ENCODE results near the gene FAM184A. TPM values are rescaled to one million over a fixed set of nuclear protein-coding genes. Genes with fewer than 3 reads are reported as not detected.
"Not testable (repeated sequence)": the region's sequence is repeated elsewhere in the genome, so short reads cannot be mapped to it uniquely, and the experiment has no call there.

FAM184A gene
- total RNA-seq, 1 donor from 2014 or later, result 0.59 TPM

- no peak for DNase-seq (ENCODE audit: extremely low spot score, unreplicated experiment)
- H3K4me1 Mint-ChIP-seq (ENCODE audit: unreplicated experiment), result no peaks in the 10 kb centered on the region
- H3K9me3 Mint-ChIP-seq (ENCODE audit: unreplicated experiment), result no peaks in the 10 kb centered on the region
- no peak overlapping the region for H3K27ac Mint-ChIP-seq (ENCODE audit: unreplicated experiment)
- no peaks in the 10 kb centered on the region for H3K36me3 Mint-ChIP-seq (ENCODE audit: unreplicated experiment)
- peaks cover 10% of the 10 kb centered on the region for H3K27me3 Mint-ChIP-seq (ENCODE audit: unreplicated experiment)
- H3K4me3 Mint-ChIP-seq (ENCODE audit: unreplicated experiment), result no peak overlapping the region
- TF ChIP-seq CTCF (IDR thresholded peaks at IDR 0.05), result no peak
These were observed 55.7 kb downstream of the FAM184A start for GRCh38 chr6:119022796-119023195.

GRCh38 chr6:119020597-119021561 is 57.6 kb downstream of the FAM184A start:
- no peak for TF ChIP-seq CTCF (IDR thresholded peaks at IDR 0.05)
- Mint-ChIP-seq H3K36me3 (ENCODE audit: unreplicated experiment) (no peaks in the 10 kb centered on the region), H3K4me3 (ENCODE audit: unreplicated experiment) (no peak overlapping the region), H3K27ac (ENCODE audit: unreplicated experiment) (no peak overlapping the region), H3K9me3 (ENCODE audit: unreplicated experiment) (no peaks in the 10 kb centered on the region), H3K27me3 (ENCODE audit: unreplicated experiment) (peaks cover 10% of the 10 kb centered on the region), H3K4me1 (ENCODE audit: unreplicated experiment) (no peaks in the 10 kb centered on the region)
- no peak for DNase-seq (ENCODE audit: extremely low spot score, unreplicated experiment)

GRCh38 chr6:119015165-119015564 is 63.3 kb downstream of the FAM184A start:
- H3K27ac Mint-ChIP-seq (ENCODE audit: unreplicated experiment); H3K9me3 Mint-ChIP-seq (ENCODE audit: unreplicated experiment); H3K4me3 Mint-ChIP-seq (ENCODE audit: unreplicated experiment); H3K4me1 Mint-ChIP-seq (ENCODE audit: unreplicated experiment); DNase-seq (ENCODE audit: extremely low spot score, unreplicated experiment); H3K27me3 Mint-ChIP-seq (ENCODE audit: unreplicated experiment); H3K36me3 Mint-ChIP-seq (ENCODE audit: unreplicated experiment): not testable (repeated sequence)

GRCh38 chr6:119012521-119012920 is 65.9 kb downstream of the FAM184A start:
- no peaks in the 10 kb centered on the region for H3K9me3 Mint-ChIP-seq (ENCODE audit: unreplicated experiment)
- TF ChIP-seq CTCF (IDR thresholded peaks at IDR 0.05), result no peak
- no peaks in the 10 kb centered on the region for H3K27me3 Mint-ChIP-seq (ENCODE audit: unreplicated experiment)
- no peaks in the 10 kb centered on the region for H3K36me3 Mint-ChIP-seq (ENCODE audit: unreplicated experiment)
- no peak overlapping the region for H3K4me3 Mint-ChIP-seq (ENCODE audit: unreplicated experiment)
- H3K4me1 Mint-ChIP-seq (ENCODE audit: unreplicated experiment), result no peaks in the 10 kb centered on the region
- DNase-seq (ENCODE audit: extremely low spot score, unreplicated experiment), result no peak
- no peak overlapping the region for H3K27ac Mint-ChIP-seq (ENCODE audit: unreplicated experiment)

- H3K4me1 Mint-ChIP-seq (ENCODE audit: unreplicated experiment); H3K27ac Mint-ChIP-seq (ENCODE audit: unreplicated experiment); H3K27me3 Mint-ChIP-seq (ENCODE audit: unreplicated experiment); DNase-seq (ENCODE audit: extremely low spot score, unreplicated experiment); H3K4me3 Mint-ChIP-seq (ENCODE audit: unreplicated experiment); H3K36me3 Mint-ChIP-seq (ENCODE audit: unreplicated experiment); H3K9me3 Mint-ChIP-seq (ENCODE audit: unreplicated experiment): not testable (repeated sequence)
These were observed 69.2 kb downstream of the FAM184A start for GRCh38 chr6:119009266-119009665.

GRCh38 chr6:119006974-119007373 is 71.5 kb downstream of the FAM184A start:
- DNase-seq (ENCODE audit: extremely low spot score, unreplicated experiment), result no peak
- no peaks in the 10 kb centered on the region for H3K27me3 Mint-ChIP-seq (ENCODE audit: unreplicated experiment)
- H3K9me3 Mint-ChIP-seq (ENCODE audit: unreplicated experiment), result no peaks in the 10 kb centered on the region
- no peaks in the 10 kb centered on the region for H3K36me3 Mint-ChIP-seq (ENCODE audit: unreplicated experiment)
- no peak overlapping the region for H3K4me3 Mint-ChIP-seq (ENCODE audit: unreplicated experiment)
- no peak overlapping the region for H3K27ac Mint-ChIP-seq (ENCODE audit: unreplicated experiment)
- no peak for TF ChIP-seq CTCF (IDR thresholded peaks at IDR 0.05)
- H3K4me1 Mint-ChIP-seq (ENCODE audit: unreplicated experiment), result no peaks in the 10 kb centered on the region

Data from osteocyte (in vitro differentiated cells).